GM12891 (cell line): ENCODE data around the gene DNASE1L1.

Experiments used
- POLR2A ChIP-seq: IDR thresholded peaks from 2 replicates; pipeline ENCODE4 v1.6.1; 2011; ENCODE audit warnings: low read depth, low read length, control low read depth
- POU2F2 ChIP-seq: IDR thresholded peaks from 2 replicates; pipeline ENCODE4 v1.6.1; 2011; ENCODE audit warnings: low read depth, mild to moderate bottlenecking, control low read depth, low read length, moderate library complexity
- TAF1 ChIP-seq: IDR thresholded peaks from 2 replicates; pipeline ENCODE4 v1.6.1; 2011; ENCODE audit warnings: low read depth, low read length, control low read depth

DNA sequence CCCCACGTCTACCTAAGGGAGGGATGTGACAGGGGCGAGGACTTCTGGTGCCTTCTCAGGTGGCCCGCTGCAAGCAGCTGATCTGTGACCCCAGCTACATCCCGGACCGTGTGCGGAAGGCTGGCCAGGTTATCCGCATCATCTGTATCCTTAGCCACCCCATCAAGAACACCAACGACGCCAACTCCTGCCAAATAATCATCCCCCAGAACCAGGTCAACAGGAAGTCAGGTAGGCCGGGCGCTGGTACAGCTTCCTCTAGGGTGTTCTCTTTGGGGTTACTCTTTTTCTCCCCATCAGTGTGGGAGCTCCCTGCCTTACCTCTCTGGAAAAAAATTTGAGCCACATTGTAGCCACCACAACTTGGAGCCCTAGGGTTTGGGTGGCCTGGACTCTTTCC lies 32.5 kb upstream of the DNASE1L1 start:
- TF ChIP-seq TAF1 (no peak), POU2F2 (no peak), POLR2A (no peak)
